HL-60 (cell line): ENCODE data around the gene IDE.
"Not testable (repeated sequence)": the region's sequence is repeated elsewhere in the genome, so short reads cannot be mapped to it uniquely, and the experiment has no call there.

ENCODE experiments used
- DNase-seq, 2 experiments: peaks; one replicate each; pipeline ENCODE4 v3.0.0-alpha.2; 2010 to 2020; ENCODE audit warnings: low read depth in 1 of 2, low spot score in 1 of 2
- H3K27ac ChIP-seq: fragments of 250-450 bp; sonication (Bioruptor Pico); replicated peaks from 2 replicates; pipeline ENCODE4 v1.5.1; 2020; ENCODE audit warnings: mild to moderate bottlenecking, moderate library complexity
- H3K27me3 ChIP-seq: fragments of 250-450 bp; sonication (Bioruptor Pico); 2 replicates; pipeline ENCODE4 v1.5.1; 2021; ENCODE audit warnings: mild to moderate bottlenecking, moderate library complexity; ENCODE audit not compliant: insufficient read depth, poor library complexity, severe bottlenecking
- H3K4me3 ChIP-seq: replicated peaks from 2 replicates; pipeline ENCODE4 v1.5.1; 2011; ENCODE audit warnings: mild to moderate bottlenecking, control low read depth, low read length; ENCODE audit not compliant: insufficient read depth
- CTCF ChIP-seq: IDR thresholded peaks from one replicate; pipeline ENCODE4 v1.5.1; 2011; ENCODE audit warnings: low read length, control low read depth, inconsistent platforms; ENCODE audit not compliant: insufficient read depth
- GABPA ChIP-seq: IDR thresholded peaks from 2 replicates; pipeline ENCODE4 v1.6.1; 2012; ENCODE audit warnings: low read depth
- POLR2AphosphoS5 ChIP-seq: IDR thresholded peaks from 2 replicates; pipeline ENCODE4 v1.6.1; 2012; ENCODE audit warnings: low read depth
- REST ChIP-seq: IDR thresholded peaks from 2 replicates; pipeline ENCODE4 v1.6.1; 2012; ENCODE audit warnings: low read depth; ENCODE audit not compliant: insufficient replicate concordance
- SPI1 ChIP-seq: IDR thresholded peaks from 2 replicates; pipeline ENCODE4 v1.6.1; 2012; ENCODE audit warnings: low read depth, mild to moderate bottlenecking, borderline replicate concordance

The IDE gene

GRCh38 chr10:92407305-92408016 is 166.4 kb downstream of the IDE start:
- Histone ChIP-seq H3K4me3 (no peak overlapping the region), H3K27me3 (no peaks in the 10 kb centered on the region), H3K27ac (no peak overlapping the region)
- TF ChIP-seq SPI1 (no peak), REST (no peak), CTCF (no peak), GABPA (no peak), POLR2AphosphoS5 (no peak)
- no peak for DNase-seq

GRCh38 chr10:92405419-92405924 is 168.4 kb downstream of the IDE start:
- DNase-seq = no peak
- Histone ChIP-seq H3K27me3 (no peaks in the 10 kb centered on the region), H3K4me3 (no peak overlapping the region), H3K27ac (no peak overlapping the region)
- TF ChIP-seq CTCF = no peak
- TF ChIP-seq POLR2AphosphoS5 = no peak

GRCh38 chr10:92404612-92405418 is 169.1 kb downstream of the IDE start:
- no peak for DNase-seq
- Histone ChIP-seq H3K4me3 (no peak overlapping the region), H3K27ac (no peak overlapping the region), H3K27me3 (no peaks in the 10 kb centered on the region)
- no peak for TF ChIP-seq POLR2AphosphoS5
- no peak for TF ChIP-seq SPI1
- TF ChIP-seq REST = no peak
- no peak for TF ChIP-seq GABPA

- H3K27ac ChIP-seq, H3K27me3 ChIP-seq, H3K4me3 ChIP-seq, DNase-seq: not testable (repeated sequence)
Measured at GRCh38 chr10:92402234-92402633, 171.7 kb downstream of the IDE start.
